CD14-positive monocyte (primary cell): ENCODE measurements around the gene CDH4. TPM values are rescaled to one million over a fixed set of nuclear protein-coding genes. Genes with fewer than 3 reads are reported as not detected.

Experiments
- DNase-seq, 3 donors: peaks; one replicate each; pipeline ENCODE4 v3.0.0-alpha.2; 2011 to 2022
- H2AFZ ChIP-seq: 2 replicates; pipeline ENCODE4 v1.6.0; 2012; ENCODE audit warnings: mild to moderate bottlenecking, low read depth, low read length, inconsistent platforms; ENCODE audit not compliant: insufficient read depth, poor library complexity, severe bottlenecking
- H3K27ac ChIP-seq, 2 donors: 1 replicate in 1 of 2; 2 replicates in 1 of 2; pipeline ENCODE4 v1.5.1; 2012 to 2013; ENCODE audit warnings: low read length in 2 of 2, control low read depth in 1 of 2, inconsistent platforms in 1 of 2, low read depth in 1 of 2, mild to moderate bottlenecking in 1 of 2
- H3K27me3 ChIP-seq, 2 donors: one replicate each; pipeline versions ENCODE4 v1.6.0 to v1.6.1; 2011 to 2013; ENCODE audit warnings: low read length in 2 of 2; ENCODE audit not compliant: control insufficient read depth in 2 of 2, insufficient read depth in 2 of 2
- H3K36me3 ChIP-seq, 2 donors: replicated peaks in 1 of 2; 1 replicate in 1 of 2; 2 replicates in 1 of 2; pipeline versions ENCODE4 v1.5.1 to v1.6.1; 2012 to 2013; ENCODE audit warnings: low read length in 2 of 2, control low read depth in 1 of 2, inconsistent platforms in 1 of 2, mild to moderate bottlenecking in 1 of 2; ENCODE audit not compliant: insufficient read depth in 2 of 2, control insufficient read depth in 1 of 2
- H3K4me1 ChIP-seq, 2 donors: 1 replicate in 1 of 2; 2 replicates in 1 of 2; pipeline versions ENCODE4 v1.5.1 to v1.6.1; 2012 to 2013; ENCODE audit warnings: low read length in 2 of 2, control low read depth in 1 of 2, inconsistent platforms in 1 of 2, mild to moderate bottlenecking in 1 of 2, moderate library complexity in 1 of 2; ENCODE audit not compliant: insufficient read depth in 2 of 2, control insufficient read depth in 1 of 2
- H3K4me2 ChIP-seq: replicated peaks from 2 replicates; pipeline ENCODE3; 2012; ENCODE audit warnings: low read length, moderate library complexity, mild to moderate bottlenecking; ENCODE audit not compliant: poor library complexity, severe bottlenecking; ENCODE audit errors: extremely low read depth
- H3K4me3 ChIP-seq, 3 experiments: fragments of 200-600 bp in 1 of 3; sonication (generic) in 1 of 3; replicated peaks in 1 of 3; 1 replicate in 2 of 3; 2 replicates in 1 of 3; pipeline ENCODE4 v1.5.1; 2011 to 2013; ENCODE audit warnings: low read length in 3 of 3, mild to moderate bottlenecking in 3 of 3, control low read depth in 2 of 3, low read depth in 2 of 3, inconsistent platforms in 1 of 3, moderate library complexity in 1 of 3
- H3K79me2 ChIP-seq: 2 replicates; pipeline ENCODE4 v1.6.0; 2012; ENCODE audit warnings: mild to moderate bottlenecking, control low read depth, inconsistent platforms, low read length, moderate library complexity; ENCODE audit not compliant: insufficient read depth
- H3K9ac ChIP-seq: 2 replicates; pipeline ENCODE4 v1.6.0; 2017; ENCODE audit warnings: low read length, mild to moderate bottlenecking; ENCODE audit not compliant: insufficient read depth, poor library complexity, severe bottlenecking
- H3K9me3 ChIP-seq, 2 donors: replicated peaks in 1 of 2; 1 replicate in 1 of 2; 2 replicates in 1 of 2; pipeline versions ENCODE4 v1.5.1 to v1.6.1; 2012 to 2013; ENCODE audit warnings: low read length in 2 of 2, control low read depth in 1 of 2; ENCODE audit not compliant: control insufficient read depth in 1 of 2, insufficient read depth in 1 of 2
- H4K20me1 ChIP-seq: 2 replicates; pipeline ENCODE4 v1.6.0; 2012; ENCODE audit warnings: mild to moderate bottlenecking, low read length, control low read depth, moderate library complexity; ENCODE audit not compliant: insufficient read depth
- H3K27ac Mint-ChIP-seq, 7 donors: one replicate each; pipeline ENCODE4 v1.8.0; 2020; ENCODE audit warnings: mild to moderate bottlenecking in 7 of 7, mixed read lengths in 7 of 7, moderate library complexity in 6 of 7, inconsistent platforms in 2 of 7
- H3K27me3 Mint-ChIP-seq, 3 donors: one replicate each; pipeline ENCODE4 v1.8.0; 2021 to 2022; ENCODE audit warnings: low read depth in 3 of 3, mild to moderate bottlenecking in 3 of 3, mixed read lengths in 3 of 3, moderate library complexity in 3 of 3, inconsistent platforms in 1 of 3
- H3K36me3 Mint-ChIP-seq, 2 donors: one replicate each; pipeline ENCODE4 v1.8.0; 2020; ENCODE audit warnings: mixed read lengths in 2 of 2, inconsistent platforms in 1 of 2, mild to moderate bottlenecking in 1 of 2
- H3K4me1 Mint-ChIP-seq: one replicate; pipeline ENCODE4 v1.8.0; 2020; ENCODE audit warnings: mild to moderate bottlenecking, mixed read lengths
- H3K4me3 Mint-ChIP-seq, 2 donors: one replicate each; pipeline ENCODE4 v1.8.0; 2020; ENCODE audit warnings: mild to moderate bottlenecking in 2 of 2, mixed read lengths in 2 of 2, moderate library complexity in 1 of 2
- H3K9me3 Mint-ChIP-seq, 7 donors: one replicate each; pipeline ENCODE4 v1.8.0; 2020 to 2022; ENCODE audit warnings: mixed read lengths in 7 of 7, mild to moderate bottlenecking in 6 of 7, moderate library complexity in 6 of 7, inconsistent platforms in 2 of 7
- WGBS: methylation state at CpG from one replicate; pipeline ENCODE4 v1.1.5; 2013; ENCODE audit warnings: missing lambda C conversion rate; ENCODE audit not compliant: insufficient coverage; 5-methylcytosine and 5-hydroxymethylcytosine counted together
- intact Hi-C, 2 donors: fragments of 100-400 bp; cut with micrococcal nuclease; formaldehyde crosslinking; loops; one replicate each; pipeline versions ENCODE4 v1.15.0 to v1.15.1; 2023
- polyA plus RNA-seq, 3 donors: library from polyadenylated mRNA; depleted of rRNA in 1 of 3; unstranded in 2 of 3; stranded (reverse) in 1 of 3; fragments of 300-500 nt in 2 of 3; fragments of >200 nt in 1 of 3; fragmentation: Illumina TruSeq in 2 of 3; gene quantifications; 1 replicate in 2 of 3; 2 replicates in 1 of 3; pipeline ENCODE4 v1.2.3, GENCODE V29; 2012 to 2021
- TF ChIP-seq, protein P1 (sequence below): fragments of 200-600 bp; IDR thresholded peaks from one replicate; pipeline ENCODE4 v1.8.0; 2022; ENCODE audit warnings: antibody characterized with exemption, mild to moderate bottlenecking

The CDH4 gene
- polyA plus RNA-seq, 3 donors = not detected

DNA sequence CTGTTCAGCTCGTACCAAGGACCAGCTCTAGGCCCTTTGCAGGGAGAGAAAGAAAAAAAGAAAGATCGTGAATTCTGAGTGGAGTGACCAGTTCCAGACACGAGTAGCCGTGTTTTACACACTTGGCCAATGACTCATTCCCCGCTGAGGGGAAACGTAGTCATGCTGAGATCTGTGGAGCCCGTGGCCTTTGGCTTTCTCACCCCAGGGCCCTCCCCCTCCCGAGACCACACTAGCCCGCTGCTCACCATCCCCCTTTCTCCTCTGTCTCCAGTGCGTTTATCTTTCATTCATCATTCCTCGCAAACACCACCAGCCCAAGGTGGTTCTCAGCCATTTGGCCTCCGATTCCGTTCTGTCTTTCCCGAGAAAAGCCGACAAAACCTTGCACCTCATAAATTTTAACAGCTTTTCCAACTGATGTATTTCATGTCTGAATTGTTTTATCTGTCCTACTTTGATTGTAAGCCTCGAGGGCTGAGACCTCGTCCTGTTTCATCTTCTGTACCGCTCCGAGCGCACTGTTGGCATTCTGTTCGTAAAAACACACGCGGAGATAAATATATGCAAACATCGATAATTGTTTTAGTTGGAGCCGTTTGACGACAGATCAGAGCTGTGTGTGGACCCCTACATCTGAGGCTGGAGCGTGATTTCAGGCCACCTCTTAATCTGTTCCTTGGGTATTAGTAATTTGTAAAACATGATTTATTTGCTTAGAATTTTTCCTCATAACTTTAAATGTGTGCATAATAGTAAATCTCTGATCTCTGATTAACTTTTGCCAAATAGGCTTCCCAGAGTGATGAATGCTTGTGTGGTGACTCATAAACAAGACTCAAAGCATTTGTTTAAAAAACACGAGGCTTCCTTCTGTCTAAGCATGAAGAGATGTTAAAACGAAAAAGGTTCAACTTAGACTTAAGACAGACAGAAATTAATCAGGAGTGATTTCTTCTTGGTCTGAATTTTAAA, 336.6 kb downstream of the CDH4 start:
- intact Hi-C loops = no loop called here
- Histone ChIP-seq H3K27me3 (no peaks in the 10 kb centered on the region), H3K4me2 (no peak overlapping the region), H3K9ac (no peak overlapping the region), H3K4me1 (no peaks in the 10 kb centered on the region), H3K36me3 (no peaks in the 10 kb centered on the region), H3K27ac (no peak overlapping the region), H3K4me3 (no peak overlapping the region), H3K79me2 (no peaks in the 10 kb centered on the region), H3K9me3 (peaks cover 46 to 76% of the 10 kb centered on the region in 2 donors), H2AFZ (no peak overlapping the region), H4K20me1 (no peaks in the 10 kb centered on the region)
- no peak for DNase-seq
- WGBS = 39% methylated on average over 22 of the region's 29 CpGs
- Mint-ChIP-seq H3K27ac (no peak overlapping the region), H3K27me3 (peaks cover 0 to 4% (median 2%) of the 10 kb centered on the region in 3 donors), H3K4me3 (no peak overlapping the region), H3K36me3 (no peaks in the 10 kb centered on the region), H3K9me3 (peaks cover 3 to 45% (median 24%) of the 10 kb centered on the region in 7 donors), H3K4me1 (no peaks in the 10 kb centered on the region)
- TF ChIP-seq, protein P1, sequence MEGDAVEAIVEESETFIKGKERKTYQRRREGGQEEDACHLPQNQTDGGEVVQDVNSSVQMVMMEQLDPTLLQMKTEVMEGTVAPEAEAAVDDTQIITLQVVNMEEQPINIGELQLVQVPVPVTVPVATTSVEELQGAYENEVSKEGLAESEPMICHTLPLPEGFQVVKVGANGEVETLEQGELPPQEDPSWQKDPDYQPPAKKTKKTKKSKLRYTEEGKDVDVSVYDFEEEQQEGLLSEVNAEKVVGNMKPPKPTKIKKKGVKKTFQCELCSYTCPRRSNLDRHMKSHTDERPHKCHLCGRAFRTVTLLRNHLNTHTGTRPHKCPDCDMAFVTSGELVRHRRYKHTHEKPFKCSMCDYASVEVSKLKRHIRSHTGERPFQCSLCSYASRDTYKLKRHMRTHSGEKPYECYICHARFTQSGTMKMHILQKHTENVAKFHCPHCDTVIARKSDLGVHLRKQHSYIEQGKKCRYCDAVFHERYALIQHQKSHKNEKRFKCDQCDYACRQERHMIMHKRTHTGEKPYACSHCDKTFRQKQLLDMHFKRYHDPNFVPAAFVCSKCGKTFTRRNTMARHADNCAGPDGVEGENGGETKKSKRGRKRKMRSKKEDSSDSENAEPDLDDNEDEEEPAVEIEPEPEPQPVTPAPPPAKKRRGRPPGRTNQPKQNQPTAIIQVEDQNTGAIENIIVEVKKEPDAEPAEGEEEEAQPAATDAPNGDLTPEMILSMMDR = no peak

DNA sequence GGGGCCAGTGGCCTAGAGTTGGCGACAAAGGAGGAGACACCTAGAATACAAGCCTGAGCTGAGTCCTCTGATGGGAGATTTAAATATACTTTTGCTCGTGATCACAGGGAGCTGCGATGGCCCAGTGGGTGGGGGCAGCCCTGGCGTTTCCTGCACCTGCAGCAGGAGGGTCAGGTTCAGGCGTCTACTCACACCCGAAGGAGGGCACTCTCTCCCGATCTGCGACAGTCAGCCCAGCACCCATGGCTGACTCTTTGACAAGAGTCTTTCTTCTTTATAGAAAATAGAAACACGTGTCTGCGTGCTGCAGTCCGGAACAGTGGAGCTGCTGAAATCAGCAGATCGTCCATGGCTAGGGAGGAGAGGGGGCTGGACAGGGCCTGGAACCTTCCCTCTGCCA, 338.2 kb downstream of the CDH4 start:
- H3K27me3 Mint-ChIP-seq = peaks cover 0 to 4% (median 0%) of the 10 kb centered on the region in 3 donors
- Histone ChIP-seq H4K20me1 (no peaks in the 10 kb centered on the region), H3K79me2 (no peaks in the 10 kb centered on the region), H3K36me3 (no peaks in the 10 kb centered on the region), H3K27ac (no peak overlapping the region), H3K9me3 (peaks cover 48 to 74% of the 10 kb centered on the region in 2 donors), H3K27me3 (no peaks in the 10 kb centered on the region), H3K4me3 (no peak overlapping the region), H3K9ac (no peak overlapping the region), H3K4me2 (no peak overlapping the region), H2AFZ (no peak overlapping the region), H3K4me1 (no peaks in the 10 kb centered on the region)
- H3K9me3 Mint-ChIP-seq = peaks cover 3 to 47% (median 32%) of the 10 kb centered on the region in 7 donors
- H3K4me1 Mint-ChIP-seq = no peaks in the 10 kb centered on the region
- no peak overlapping the region for H3K27ac Mint-ChIP-seq
- no peak overlapping the region for H3K4me3 Mint-ChIP-seq
- TF ChIP-seq, protein P1 = no peak
- 93% methylated on average over 9 of the region's 12 CpGs for WGBS
- no peak for DNase-seq
- H3K36me3 Mint-ChIP-seq = no peaks in the 10 kb centered on the region
- intact Hi-C loops = no loop called here
